Measurements from ENCODE around the gene CCL22.
"Not testable (repeated sequence)": the region's sequence is repeated elsewhere in the genome, so short reads cannot be mapped to it uniquely, and the experiment has no call there.

CCL22 gene

DNA sequence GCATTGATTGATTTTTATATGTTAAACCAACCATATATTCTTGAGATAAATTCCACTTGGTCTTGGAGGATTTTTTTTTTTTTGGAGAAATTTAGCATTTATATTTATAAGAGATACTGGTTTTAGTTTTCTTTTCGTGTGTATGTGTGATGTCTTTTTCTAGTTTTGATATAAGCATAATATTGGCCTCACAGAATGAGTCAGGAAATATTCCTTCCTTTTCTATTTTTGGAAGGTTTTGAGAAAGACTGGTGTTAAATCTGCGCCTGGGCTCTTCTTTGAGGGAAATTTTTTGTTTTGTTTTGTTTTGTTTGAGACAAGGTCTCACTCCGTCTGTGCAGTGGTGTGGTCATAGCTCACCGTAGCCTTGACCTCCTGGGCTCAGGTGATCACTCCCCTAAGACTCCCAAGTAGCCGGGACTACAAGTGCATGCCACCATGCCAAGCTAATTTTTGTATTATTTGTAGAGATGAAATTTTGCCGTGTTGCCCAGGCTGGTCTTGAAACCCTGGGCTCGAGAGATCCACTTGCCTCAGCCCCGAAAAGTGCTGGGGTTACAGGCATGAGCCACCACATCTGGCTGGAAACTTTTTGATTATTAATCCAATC is 28.8 kb upstream of the CCL22 start:
- H3K27me3 ChIP-seq (ENCODE audit: control insufficient read depth, insufficient read depth, low read length), result no peaks in the 10 kb centered on the region
- no peak overlapping the region for H3K4me3 ChIP-seq (ENCODE audit: low read depth, low read length)
- H3K9ac ChIP-seq (ENCODE audit: low read length), result no peak overlapping the region
- H3K36me3 ChIP-seq (ENCODE audit: control insufficient read depth, insufficient read depth, low read length), result no peaks in the 10 kb centered on the region
- H3K27ac ChIP-seq (ENCODE audit: low read depth, low read length), result no peak overlapping the region
- H3K9me3 ChIP-seq (ENCODE audit: control insufficient read depth, insufficient read depth, low read depth, low read length), result peaks cover 7% of the 10 kb centered on the region; the same call in 1 of the 2 replicates
- H3K4me1 ChIP-seq (ENCODE audit: control insufficient read depth, insufficient read depth, low read length), result no peaks in the 10 kb centered on the region

DNA sequence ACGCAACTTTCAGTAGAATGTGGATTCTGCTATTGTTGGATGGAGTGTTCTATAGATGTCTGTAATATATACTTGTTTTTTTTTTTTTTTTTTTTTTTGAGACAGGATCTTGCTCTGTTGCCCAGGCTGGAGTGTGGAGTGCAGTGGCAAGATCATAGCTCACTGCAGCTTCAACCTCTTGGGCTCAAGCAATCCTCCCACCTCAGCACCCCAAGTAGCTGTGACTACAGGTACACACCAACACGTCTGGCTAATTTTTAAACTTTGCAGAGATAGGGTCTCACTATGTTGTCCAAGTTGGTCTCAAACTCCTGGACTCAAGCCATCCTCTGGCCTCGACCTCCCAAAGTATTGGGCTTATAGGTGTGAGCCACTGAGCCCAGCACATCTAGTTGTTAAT is 27.2 kb upstream of the CCL22 start:
- Histone ChIP-seq H3K4me1 (ENCODE audit: control insufficient read depth, insufficient read depth, low read length) (no peaks in the 10 kb centered on the region), H3K9ac (ENCODE audit: low read length) (no peak overlapping the region), H3K27me3 (ENCODE audit: control insufficient read depth, insufficient read depth, low read length) (no peaks in the 10 kb centered on the region), H3K4me3 (ENCODE audit: low read depth, low read length) (no peak overlapping the region), H3K36me3 (ENCODE audit: control insufficient read depth, insufficient read depth, low read length) (no peaks in the 10 kb centered on the region), H3K27ac (ENCODE audit: low read depth, low read length) (no peak overlapping the region), H3K9me3 (ENCODE audit: control insufficient read depth, insufficient read depth, low read depth, low read length) (peaks cover 4% of the 10 kb centered on the region; the same call in 1 of the 2 replicates)

DNA sequence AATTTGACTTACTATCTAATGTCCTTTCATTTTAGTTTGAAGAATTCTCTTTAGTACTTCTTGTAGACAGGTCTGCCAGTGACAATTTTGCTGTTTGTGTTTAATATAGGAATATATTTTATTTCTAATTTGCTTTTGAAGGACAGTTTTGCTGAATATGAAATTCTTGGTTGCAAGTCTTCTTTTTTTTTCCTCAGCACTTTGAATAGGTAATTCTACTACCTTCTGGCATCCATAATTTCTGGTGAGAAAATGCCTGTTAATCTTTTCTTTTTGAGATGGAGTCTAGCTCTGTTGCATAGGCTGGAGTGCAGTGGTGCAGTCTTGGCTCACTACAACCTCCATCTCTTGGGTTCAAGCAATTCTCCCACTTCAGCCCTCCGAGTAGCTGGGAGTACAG is 25.2 kb upstream of the CCL22 start:
- no peaks in the 10 kb centered on the region for H3K27me3 ChIP-seq (ENCODE audit: control insufficient read depth, insufficient read depth, low read length)
- H3K4me3 ChIP-seq (ENCODE audit: low read depth, low read length), result no peak overlapping the region
- no peak overlapping the region for H3K9ac ChIP-seq (ENCODE audit: low read length)
- H3K9me3 ChIP-seq (ENCODE audit: control insufficient read depth, insufficient read depth, low read depth, low read length), result 0 out of 2 replicates have a peak, but pooled peaks cover 5% of the 10 kb centered on the region
- no peak overlapping the region for H3K27ac ChIP-seq (ENCODE audit: low read depth, low read length)
- H3K36me3 ChIP-seq (ENCODE audit: control insufficient read depth, insufficient read depth, low read length), result no peaks in the 10 kb centered on the region
- H3K4me1 ChIP-seq (ENCODE audit: control insufficient read depth, insufficient read depth, low read length), result no peaks in the 10 kb centered on the region

DNA sequence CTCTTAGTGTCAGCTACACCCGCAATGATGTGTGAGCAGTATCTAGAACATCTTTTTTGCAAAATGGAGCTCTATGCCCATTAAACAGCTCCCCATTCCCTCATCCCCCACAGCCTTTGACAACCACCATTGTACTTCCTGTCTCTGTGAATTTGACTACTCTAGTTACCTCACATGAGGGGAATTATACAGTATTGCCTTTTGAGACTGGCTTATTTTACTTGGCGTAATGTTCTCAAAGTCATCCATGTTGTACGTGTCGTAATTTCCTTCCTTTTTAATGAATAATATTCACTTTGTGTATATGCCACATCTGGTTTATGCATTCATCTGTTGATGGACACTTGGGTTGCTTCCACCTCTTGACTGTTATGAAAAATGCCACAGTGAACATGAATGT is 23.2 kb upstream of the CCL22 start:
- H3K27me3 ChIP-seq (ENCODE audit: control insufficient read depth, insufficient read depth, low read length), result no peaks in the 10 kb centered on the region
- no peak overlapping the region for H3K27ac ChIP-seq (ENCODE audit: low read depth, low read length)
- H3K4me1 ChIP-seq (ENCODE audit: control insufficient read depth, insufficient read depth, low read length), result no peaks in the 10 kb centered on the region
- H3K9ac ChIP-seq (ENCODE audit: low read length), result no peak overlapping the region
- H3K4me3 ChIP-seq (ENCODE audit: low read depth, low read length), result no peak overlapping the region
- 0 out of 2 replicates have a peak, but pooled peaks cover 5% of the 10 kb centered on the region for H3K9me3 ChIP-seq (ENCODE audit: control insufficient read depth, insufficient read depth, low read depth, low read length)
- no peaks in the 10 kb centered on the region for H3K36me3 ChIP-seq (ENCODE audit: control insufficient read depth, insufficient read depth, low read length)

DNA sequence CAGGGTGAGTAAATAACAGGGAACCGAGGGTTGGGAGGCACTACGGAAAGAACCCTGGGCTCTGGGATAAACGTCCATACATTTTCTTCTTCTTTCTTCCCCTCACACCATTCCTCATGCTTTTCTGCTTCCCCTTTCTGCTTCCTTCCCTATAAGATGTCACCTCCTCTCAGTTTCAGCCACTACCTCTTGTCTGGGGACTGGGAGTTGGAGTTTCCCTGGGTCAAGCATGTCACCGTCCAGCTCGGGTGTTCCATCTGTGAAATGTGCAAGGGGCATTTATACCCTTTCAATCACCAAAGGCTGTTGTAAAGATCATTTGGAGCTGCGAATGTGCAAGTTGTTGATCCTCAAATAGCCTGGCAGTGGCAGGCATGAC is 17.5 kb upstream of the CCL22 start:
- Histone ChIP-seq H3K9me3 (ENCODE audit: control insufficient read depth, insufficient read depth, low read depth, low read length) (0 out of 2 replicates have a peak, but pooled peaks cover 3% of the 10 kb centered on the region), H3K27me3 (ENCODE audit: control insufficient read depth, insufficient read depth, low read length) (no peaks in the 10 kb centered on the region), H3K4me3 (ENCODE audit: low read depth, low read length) (no peak overlapping the region), H3K27ac (ENCODE audit: low read depth, low read length) (no peak overlapping the region), H3K9ac (ENCODE audit: low read length) (no peak overlapping the region), H3K4me1 (ENCODE audit: control insufficient read depth, insufficient read depth, low read length) (no peaks in the 10 kb centered on the region), H3K36me3 (ENCODE audit: control insufficient read depth, insufficient read depth, low read length) (no peaks in the 10 kb centered on the region)

DNA sequence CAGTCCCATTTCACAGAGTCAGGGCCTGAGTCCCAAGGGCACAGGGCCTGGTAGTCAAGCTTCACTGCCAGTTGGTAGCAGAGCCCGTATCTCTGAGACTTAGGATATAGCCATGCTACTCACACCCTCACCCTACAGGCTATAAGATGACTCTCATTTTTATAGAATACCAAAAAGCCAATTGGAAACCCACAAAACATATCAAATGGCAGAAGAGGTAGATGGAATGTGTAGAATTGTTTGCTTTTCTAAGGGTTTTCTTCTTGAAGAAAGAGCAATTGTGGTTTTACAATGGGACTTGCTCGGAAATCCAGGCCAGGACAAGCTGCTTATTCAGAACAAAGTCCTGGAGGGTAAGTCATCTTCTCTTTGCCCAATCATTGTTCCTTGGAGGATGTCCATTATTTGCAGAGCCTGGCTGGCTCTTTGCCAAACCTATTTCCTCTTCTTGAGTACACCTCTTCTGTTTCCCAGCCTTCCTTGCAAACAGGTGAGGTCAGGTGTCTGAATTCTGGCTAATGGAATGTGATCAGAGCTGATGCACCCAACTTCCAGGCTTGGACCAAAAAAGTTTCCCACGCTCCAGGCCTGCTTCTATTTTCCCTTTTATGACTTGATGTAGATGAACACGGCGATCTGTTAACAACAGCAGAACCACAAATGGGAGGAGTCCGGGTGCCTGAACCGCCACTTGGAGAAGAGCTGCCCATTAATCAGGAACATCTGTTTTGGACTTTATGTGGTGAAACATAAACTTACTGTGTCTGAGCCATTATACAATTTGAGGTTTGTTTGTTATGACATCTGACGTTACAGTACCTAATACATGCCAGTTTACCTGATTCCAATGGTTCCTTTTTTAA is 16.9 kb upstream of the CCL22 start:
- no peaks in the 10 kb centered on the region for H3K27me3 ChIP-seq (ENCODE audit: control insufficient read depth, insufficient read depth, low read length)
- no peak overlapping the region for H3K4me3 ChIP-seq (ENCODE audit: low read depth, low read length)
- H3K9ac ChIP-seq (ENCODE audit: low read length), result no peak overlapping the region
- no peak overlapping the region for H3K27ac ChIP-seq (ENCODE audit: low read depth, low read length)
- no peaks in the 10 kb centered on the region for H3K4me1 ChIP-seq (ENCODE audit: control insufficient read depth, insufficient read depth, low read length)
- no peaks in the 10 kb centered on the region for H3K36me3 ChIP-seq (ENCODE audit: control insufficient read depth, insufficient read depth, low read length)
- 0 out of 2 replicates have a peak, but pooled peaks cover 3% of the 10 kb centered on the region for H3K9me3 ChIP-seq (ENCODE audit: control insufficient read depth, insufficient read depth, low read depth, low read length)

DNA sequence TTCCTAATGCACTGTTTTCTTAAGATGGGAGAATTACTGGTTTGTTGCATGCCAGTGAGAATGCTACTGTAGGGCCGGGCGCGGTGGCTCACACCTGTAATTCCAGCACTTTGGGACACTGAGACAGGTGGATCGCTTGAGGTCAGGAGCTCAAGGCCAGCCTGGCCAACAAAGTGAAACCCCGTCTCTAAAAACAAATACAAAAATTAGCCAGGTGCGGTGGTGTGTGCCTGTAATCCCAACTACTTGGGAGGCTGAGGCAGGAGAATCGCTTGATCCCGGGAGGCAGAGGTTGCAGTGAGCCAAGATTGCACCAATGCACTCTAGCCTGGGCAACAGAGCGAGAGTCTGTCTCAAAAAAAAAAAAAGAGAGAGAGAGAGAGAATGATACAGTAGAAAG is 16.0 kb upstream of the CCL22 start:
- H3K9ac ChIP-seq (ENCODE audit: low read length); H3K27ac ChIP-seq (ENCODE audit: low read depth, low read length); H3K36me3 ChIP-seq (ENCODE audit: control insufficient read depth, insufficient read depth, low read length); H3K9me3 ChIP-seq (ENCODE audit: control insufficient read depth, insufficient read depth, low read depth, low read length); H3K4me1 ChIP-seq (ENCODE audit: control insufficient read depth, insufficient read depth, low read length); H3K4me3 ChIP-seq (ENCODE audit: low read depth, low read length); H3K27me3 ChIP-seq (ENCODE audit: control insufficient read depth, insufficient read depth, low read length): not testable (repeated sequence)

DNA sequence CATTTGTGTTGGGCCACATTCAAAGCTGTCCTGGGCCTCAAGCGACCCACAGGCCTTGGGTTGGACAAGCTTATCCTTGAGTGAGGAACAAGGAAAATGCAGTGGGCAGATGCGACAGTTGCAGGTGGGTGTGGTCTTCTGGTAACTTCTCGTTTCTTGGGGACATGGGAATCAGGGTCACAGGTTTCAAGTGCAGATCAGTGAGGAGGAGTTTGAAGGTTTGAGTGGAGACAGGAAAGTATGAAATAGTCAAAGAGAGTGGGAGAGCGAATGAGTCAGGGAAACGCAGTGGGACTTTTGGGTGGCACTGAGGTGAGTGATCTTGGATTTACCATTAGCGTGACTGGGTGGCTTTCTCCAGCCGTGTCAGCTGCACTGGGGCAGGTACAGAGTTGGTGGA is 15.4 kb upstream of the CCL22 start:
- Histone ChIP-seq H3K27ac (ENCODE audit: low read depth, low read length) (no peak overlapping the region), H3K4me3 (ENCODE audit: low read depth, low read length) (no peak overlapping the region), H3K9ac (ENCODE audit: low read length) (no peak overlapping the region), H3K9me3 (ENCODE audit: control insufficient read depth, insufficient read depth, low read depth, low read length) (no peaks in the 10 kb centered on the region), H3K36me3 (ENCODE audit: control insufficient read depth, insufficient read depth, low read length) (no peaks in the 10 kb centered on the region), H3K4me1 (ENCODE audit: control insufficient read depth, insufficient read depth, low read length) (no peaks in the 10 kb centered on the region), H3K27me3 (ENCODE audit: control insufficient read depth, insufficient read depth, low read length) (no peaks in the 10 kb centered on the region)

DNA sequence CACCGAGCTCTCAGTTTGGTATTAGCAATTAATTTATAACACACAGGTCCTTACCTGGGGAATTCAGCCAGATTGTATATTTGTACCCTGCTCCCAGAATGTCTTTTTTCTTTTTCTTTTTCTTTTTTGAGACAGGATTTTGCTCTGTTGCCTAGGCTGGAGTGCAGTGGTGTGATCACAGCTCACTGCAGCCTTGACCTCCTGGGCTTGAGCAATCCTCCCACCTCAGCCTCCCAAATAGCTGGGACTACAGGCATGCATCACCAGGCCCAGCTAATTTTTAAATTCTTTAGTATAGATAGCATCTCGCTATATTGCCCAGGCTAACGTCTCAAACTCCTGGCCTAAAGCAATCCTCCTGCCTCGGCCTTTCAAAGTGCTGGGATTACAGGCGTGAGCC is 14.5 kb upstream of the CCL22 start:
- H3K4me3 ChIP-seq (ENCODE audit: low read depth, low read length); H3K9me3 ChIP-seq (ENCODE audit: control insufficient read depth, insufficient read depth, low read depth, low read length); H3K27me3 ChIP-seq (ENCODE audit: control insufficient read depth, insufficient read depth, low read length); H3K27ac ChIP-seq (ENCODE audit: low read depth, low read length); H3K9ac ChIP-seq (ENCODE audit: low read length); H3K36me3 ChIP-seq (ENCODE audit: control insufficient read depth, insufficient read depth, low read length); H3K4me1 ChIP-seq (ENCODE audit: control insufficient read depth, insufficient read depth, low read length): not testable (repeated sequence)

DNA sequence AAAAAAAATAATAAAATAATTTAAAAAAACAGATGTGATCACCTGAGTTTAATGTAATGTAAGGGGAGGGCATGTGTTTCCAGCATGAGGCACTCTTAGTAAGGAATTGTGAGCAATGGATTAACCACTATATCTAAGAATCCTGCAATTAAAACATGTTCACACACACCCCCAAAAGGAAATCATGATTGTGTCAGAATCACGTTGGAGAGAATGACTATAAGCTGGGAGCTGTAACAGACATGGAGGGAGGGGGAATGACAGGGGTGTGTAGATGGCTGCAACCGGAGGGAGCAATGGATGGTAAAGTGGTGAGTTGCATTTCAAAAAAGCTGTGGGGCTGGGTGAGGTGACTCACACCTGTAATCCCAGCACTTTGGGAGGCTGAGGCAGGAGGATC is 13.6 kb upstream of the CCL22 start:
- Histone ChIP-seq H3K36me3 (ENCODE audit: control insufficient read depth, insufficient read depth, low read length) (no peaks in the 10 kb centered on the region), H3K27me3 (ENCODE audit: control insufficient read depth, insufficient read depth, low read length) (peaks cover 7% of the 10 kb centered on the region; the same call in 1 of the 2 replicates), H3K4me1 (ENCODE audit: control insufficient read depth, insufficient read depth, low read length) (no peaks in the 10 kb centered on the region), H3K4me3 (ENCODE audit: low read depth, low read length) (no peak overlapping the region), H3K27ac (ENCODE audit: low read depth, low read length) (no peak overlapping the region), H3K9ac (ENCODE audit: low read length) (no peak overlapping the region), H3K9me3 (ENCODE audit: control insufficient read depth, insufficient read depth, low read depth, low read length) (no peaks in the 10 kb centered on the region)

DNA sequence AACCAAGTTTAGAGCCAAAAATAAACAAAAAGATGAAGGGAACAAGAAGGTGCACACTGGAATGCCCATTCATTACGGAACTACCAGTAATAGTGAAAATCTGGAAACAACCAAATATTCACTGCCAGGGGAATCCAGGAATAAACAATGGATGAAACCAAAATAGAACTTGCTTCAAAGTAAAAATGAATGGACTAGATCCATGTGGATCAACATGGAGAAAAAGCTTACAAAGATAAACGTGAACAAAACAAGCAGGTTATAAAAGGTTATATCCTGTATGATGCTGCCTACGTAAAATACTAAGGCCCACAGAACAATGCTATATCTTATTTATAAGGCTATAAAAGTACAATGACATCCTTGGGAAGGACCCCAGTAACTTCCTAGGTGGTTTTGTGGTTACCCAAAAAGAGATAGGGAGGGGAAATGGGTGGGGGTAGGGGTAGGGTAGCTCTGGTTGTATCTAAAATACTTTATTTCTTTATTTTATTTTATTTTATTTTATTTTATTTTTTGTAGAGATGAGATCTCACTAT is 12.8 kb upstream of the CCL22 start:
- no peak overlapping the region for H3K27ac ChIP-seq (ENCODE audit: low read depth, low read length)
- H3K4me3 ChIP-seq (ENCODE audit: low read depth, low read length), result no peak overlapping the region
- peaks cover 7% of the 10 kb centered on the region; the same call in 1 of the 2 replicates for H3K27me3 ChIP-seq (ENCODE audit: control insufficient read depth, insufficient read depth, low read length)
- H3K9ac ChIP-seq (ENCODE audit: low read length), result no peak overlapping the region
- H3K4me1 ChIP-seq (ENCODE audit: control insufficient read depth, insufficient read depth, low read length), result no peaks in the 10 kb centered on the region
- no peaks in the 10 kb centered on the region for H3K9me3 ChIP-seq (ENCODE audit: control insufficient read depth, insufficient read depth, low read depth, low read length)
- H3K36me3 ChIP-seq (ENCODE audit: control insufficient read depth, insufficient read depth, low read length), result no peaks in the 10 kb centered on the region
